Caco-2 (cell line): Measurements from ENCODE around the gene C11orf24. TPM values are rescaled to one million over a fixed set of nuclear protein-coding genes. Genes with fewer than 3 reads are reported as not detected.

Experiments used
- BruUV-seq: library from RNA; stranded (reverse); fragments of 400-500 nt; replicated peaks from 2 replicates; lab custom pipeline; 2021; lab: Mats Ljungman, UMichigan
- CTCF ChIA-PET: fragments of 300-600 bp; sonication (Branson Sonifier 250); formaldehyde crosslinking; loops from one replicate; lab custom pipeline; 2022; ENCODE audit warnings: antibody characterized with exemption; lab: Charles Lee
- POLR2A ChIA-PET: fragments of 300-600 bp; sonication (Branson Sonifier 250); formaldehyde crosslinking; loops from one replicate; lab custom pipeline; 2022; ENCODE audit warnings: antibody characterized with exemption; lab: Charles Lee
- DNase-seq, 2 experiments: peaks; one replicate each; pipeline versions ENCODE4 v3.0.0 to v3.0.0-alpha.2; 2020 to 2022
- H3K27me3 ChIP-seq: replicated peaks from 2 replicates; pipeline ENCODE4 v1.6.0; 2011; ENCODE audit warnings: low read length; ENCODE audit not compliant: control insufficient read depth, insufficient read depth
- H3K36me3 ChIP-seq: 2 replicates; pipeline ENCODE4 v1.5.1; 2011; ENCODE audit warnings: low read length; ENCODE audit not compliant: control insufficient read depth, insufficient read depth
- H3K4me1 ChIP-seq: fragments of 250-450 bp; sonication (Bioruptor Pico); 2 replicates; pipeline ENCODE4 v1.5.1; 2020; ENCODE audit warnings: mild to moderate bottlenecking
- H3K4me3 ChIP-seq: 2 replicates; pipeline ENCODE4 v1.5.1; 2011; ENCODE audit warnings: low read depth, mild to moderate bottlenecking, control low read depth, low read length
- H3K9me3 ChIP-seq: fragments of 250-450 bp; sonication (Bioruptor Pico); 2 replicates; pipeline ENCODE4 v1.5.1; 2020; ENCODE audit warnings: mild to moderate bottlenecking, moderate library complexity
- H3K27ac Mint-ChIP-seq: one replicate; pipeline ENCODE4 v1.8.0; 2022; ENCODE audit warnings: mixed read lengths; ENCODE audit not compliant: unreplicated experiment
- H3K27me3 Mint-ChIP-seq: one replicate; pipeline ENCODE4 v1.8.0; 2022; ENCODE audit warnings: mixed read lengths; ENCODE audit not compliant: insufficient read depth, unreplicated experiment
- H3K36me3 Mint-ChIP-seq: one replicate; pipeline ENCODE4 v1.8.0; 2022; ENCODE audit warnings: mild to moderate bottlenecking, mixed read lengths; ENCODE audit not compliant: insufficient read depth, unreplicated experiment
- H3K4me1 Mint-ChIP-seq: one replicate; pipeline ENCODE4 v1.8.0; 2022; ENCODE audit warnings: low read depth, mixed read lengths; ENCODE audit not compliant: unreplicated experiment
- H3K4me3 Mint-ChIP-seq: one replicate; pipeline ENCODE4 v1.8.0; 2022; ENCODE audit warnings: mild to moderate bottlenecking, moderate library complexity, mixed read lengths; ENCODE audit not compliant: unreplicated experiment
- H3K9me3 Mint-ChIP-seq: one replicate; pipeline ENCODE4 v1.8.0; 2022; ENCODE audit warnings: mixed read lengths; ENCODE audit not compliant: unreplicated experiment
- intact Hi-C: fragments of 100-400 bp; cut with micrococcal nuclease; formaldehyde crosslinking; loops from one replicate; pipeline ENCODE4 v1.10.0; 2022; ENCODE audit not compliant: unreplicated experiment
- total RNA-seq: library from RNA; stranded (reverse); gene quantifications from 2 replicates; pipeline ENCODE4 v1.2.3, GENCODE V29; 2022
- TF ChIP-seq, protein P1 (sequence below), 2 experiments: fragments of 200-600 bp in 1 of 2; IDR thresholded peaks; 1 replicate in 1 of 2; 2 replicates in 1 of 2; pipeline versions ENCODE4 v1.5.1 to v1.8.0; 2011 to 2022; ENCODE audit warnings: antibody characterized with exemption in 1 of 2, control low read depth in 1 of 2, inconsistent platforms in 1 of 2, low read depth in 1 of 2, low read length in 1 of 2, mild to moderate bottlenecking in 1 of 2, moderate library complexity in 1 of 2; ENCODE audit not compliant: insufficient read depth in 1 of 2, severe bottlenecking in 1 of 2, unreplicated experiment in 1 of 2

C11orf24 gene
- total RNA-seq, 1 experiment from 2014 or later, result 79.8 TPM

DNA sequence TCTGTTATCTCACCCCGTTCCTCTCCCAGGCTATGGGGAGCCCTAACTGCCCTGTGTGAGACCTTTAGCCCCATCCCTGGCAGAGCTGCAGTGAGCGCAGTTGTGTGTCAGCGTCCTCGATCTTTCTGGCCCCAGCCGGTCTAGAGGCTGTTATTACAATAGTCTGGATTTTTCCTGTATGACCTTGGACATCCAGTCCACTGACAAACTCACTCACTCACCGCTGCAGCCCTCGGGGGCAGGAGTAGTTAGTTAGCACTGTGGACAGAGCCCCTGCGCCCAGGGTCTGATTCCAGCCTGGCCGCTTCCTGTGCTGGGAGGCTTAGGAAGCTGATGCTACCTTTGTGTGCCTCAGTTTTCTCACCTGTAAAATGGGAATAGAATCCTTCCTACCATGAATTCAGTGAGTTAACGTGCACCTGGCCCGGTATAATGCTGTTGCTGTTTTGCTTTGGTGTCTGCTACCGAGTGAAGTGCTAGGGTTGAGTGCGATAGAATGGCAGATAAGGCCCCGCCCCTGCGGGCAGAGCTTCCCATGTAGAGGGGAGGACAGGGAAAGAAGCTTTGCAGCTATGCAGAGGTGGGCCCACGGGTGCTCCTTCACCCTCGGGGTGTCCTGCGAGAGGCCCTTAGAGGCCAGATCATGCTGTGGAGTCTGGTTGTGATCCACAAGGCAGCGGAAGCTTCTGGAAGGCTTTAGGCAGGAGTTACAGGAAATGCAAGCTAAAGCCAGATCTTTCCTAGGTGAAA lies 43.6 kb upstream of the C11orf24 start:
- no peaks in the 10 kb centered on the region for H3K27me3 ChIP-seq
- Mint-ChIP-seq H3K27ac (peak overlapping the region; percentile 89), H3K4me1 (peaks cover 37% of the 10 kb centered on the region), H3K27me3 (no peaks in the 10 kb centered on the region), H3K36me3 (peaks cover 30% of the 10 kb centered on the region), H3K9me3 (peaks cover under 1% of the 10 kb centered on the region), H3K4me3 (peak overlapping the region; percentile 91)
- H3K4me1 ChIP-seq, result peaks cover 22% of the 10 kb centered on the region
- CTCF ChIA-PET, result interaction anchor here (0.6 to 2.4 kb wide), 5 partner anchors 17 to 788 kb away, joined by 3 to 14 read pairs (median 3); partner anchors contain the start of genes C11orf24 and PPP6R3
- peak overlapping the region; percentile 89 for H3K4me3 ChIP-seq
- TF ChIP-seq, protein P1, sequence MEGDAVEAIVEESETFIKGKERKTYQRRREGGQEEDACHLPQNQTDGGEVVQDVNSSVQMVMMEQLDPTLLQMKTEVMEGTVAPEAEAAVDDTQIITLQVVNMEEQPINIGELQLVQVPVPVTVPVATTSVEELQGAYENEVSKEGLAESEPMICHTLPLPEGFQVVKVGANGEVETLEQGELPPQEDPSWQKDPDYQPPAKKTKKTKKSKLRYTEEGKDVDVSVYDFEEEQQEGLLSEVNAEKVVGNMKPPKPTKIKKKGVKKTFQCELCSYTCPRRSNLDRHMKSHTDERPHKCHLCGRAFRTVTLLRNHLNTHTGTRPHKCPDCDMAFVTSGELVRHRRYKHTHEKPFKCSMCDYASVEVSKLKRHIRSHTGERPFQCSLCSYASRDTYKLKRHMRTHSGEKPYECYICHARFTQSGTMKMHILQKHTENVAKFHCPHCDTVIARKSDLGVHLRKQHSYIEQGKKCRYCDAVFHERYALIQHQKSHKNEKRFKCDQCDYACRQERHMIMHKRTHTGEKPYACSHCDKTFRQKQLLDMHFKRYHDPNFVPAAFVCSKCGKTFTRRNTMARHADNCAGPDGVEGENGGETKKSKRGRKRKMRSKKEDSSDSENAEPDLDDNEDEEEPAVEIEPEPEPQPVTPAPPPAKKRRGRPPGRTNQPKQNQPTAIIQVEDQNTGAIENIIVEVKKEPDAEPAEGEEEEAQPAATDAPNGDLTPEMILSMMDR (IDR thresholded peaks at IDR 0.05; ENCODE audit: insufficient read depth in 1 of 2, low read depth in 1 of 2, low read length in 1 of 2, severe bottlenecking in 1 of 2, unreplicated experiment in 1 of 2), result no peak
- no peaks in the 10 kb centered on the region for H3K9me3 ChIP-seq
- DNase-seq, result no peak
- BruUV-seq, result no TSS peak
- POLR2A ChIA-PET, result interaction anchor here (0.5 kb wide), 1 partner anchor 145 kb away, joined by 3 read pairs; the partner anchor contains the start of gene PPP6R3
- no peaks in the 10 kb centered on the region; the same call in 1 of the 2 replicates for H3K36me3 ChIP-seq
- intact Hi-C loops, result no loop called here

DNA sequence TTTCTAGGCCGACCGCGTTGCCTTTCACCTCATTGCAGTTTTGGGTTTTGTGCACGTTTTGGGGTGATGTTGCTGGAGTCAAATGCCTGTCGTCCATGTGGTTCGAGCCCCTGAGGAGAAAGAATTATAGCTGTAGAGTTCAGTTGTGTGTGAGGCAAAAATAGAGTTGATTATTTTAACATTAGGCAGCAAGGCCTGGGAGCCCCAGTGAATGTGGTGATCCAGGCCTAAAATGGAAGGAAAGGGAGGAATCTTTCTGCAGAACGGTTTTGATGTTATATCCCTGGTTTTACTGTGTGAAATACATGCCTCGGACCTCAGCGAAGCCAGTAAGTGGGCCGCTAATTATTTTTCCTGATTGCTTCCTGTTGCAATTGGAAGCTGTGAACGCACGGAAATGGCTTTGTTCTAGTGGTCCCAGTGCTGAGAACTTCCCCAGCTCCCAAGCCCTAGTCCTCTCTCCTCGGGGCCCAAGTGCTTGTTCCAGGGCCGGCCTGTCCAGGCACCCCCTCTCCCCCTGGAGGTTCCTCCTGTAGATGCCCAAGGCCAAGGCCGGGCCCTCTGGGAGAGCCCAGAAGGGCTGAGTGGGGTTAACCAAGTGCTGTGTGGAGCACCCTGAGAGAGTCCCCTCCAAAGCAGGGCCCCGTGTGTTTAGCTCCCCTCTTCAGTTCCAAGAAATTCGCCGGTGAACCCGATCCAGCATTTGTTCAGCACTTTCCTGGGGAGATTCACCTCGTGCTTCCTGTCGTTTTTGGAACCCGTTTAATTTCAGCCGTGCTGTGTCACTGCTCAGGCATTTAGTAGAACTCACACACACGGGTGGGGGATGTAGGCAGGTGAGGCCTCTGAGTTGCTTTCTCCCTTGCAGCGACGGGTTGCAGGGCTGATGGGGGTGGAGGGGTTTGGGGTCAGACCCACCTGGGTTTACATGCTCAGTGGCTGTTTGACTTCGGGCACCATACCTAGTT lies 42.7 kb upstream of the C11orf24 start:
- Mint-ChIP-seq H3K4me3 (peak overlapping the region; percentile 91), H3K36me3 (peaks cover 21% of the 10 kb centered on the region), H3K4me1 (peaks cover 43% of the 10 kb centered on the region), H3K27ac (peak overlapping the region; percentile 89), H3K9me3 (no peaks in the 10 kb centered on the region), H3K27me3 (no peaks in the 10 kb centered on the region)
- CTCF ChIA-PET, result interaction anchor here (0.6 to 2.4 kb wide), 5 partner anchors 16 to 289 kb away, joined by 3 to 14 read pairs (median 3); partner anchors contain the start of genes C11orf24 and PPP6R3
- intact Hi-C loops, result loop anchor here (1.0 kb wide), 1 partner anchor 28 kb away; no protein-coding TSS in a partner anchor
- BruUV-seq, result no TSS peak
- peaks cover 22% of the 10 kb centered on the region for H3K4me1 ChIP-seq
- POLR2A ChIA-PET, result interaction anchor here (0.5 to 1.6 kb wide), 5 partner anchors 12 to 146 kb away, joined by 3 to 17 read pairs (median 3); partner anchors contain the start of gene PPP6R3
- H3K36me3 ChIP-seq, result no peaks in the 10 kb centered on the region; the same call in 1 of the 2 replicates
- TF ChIP-seq, protein P1 (IDR thresholded peaks at IDR 0.05; ENCODE audit: insufficient read depth in 1 of 2, low read depth in 1 of 2, low read length in 1 of 2, severe bottlenecking in 1 of 2, unreplicated experiment in 1 of 2), result no peak
- no peaks in the 10 kb centered on the region for H3K9me3 ChIP-seq
- no peaks in the 10 kb centered on the region for H3K27me3 ChIP-seq
- H3K4me3 ChIP-seq, result peak overlapping the region; percentile 89
- peak; percentile 55 to 64 for DNase-seq
